GM21390 (cell line): ENCODE measurements around the gene RBM4.

Experiments
- ATAC-seq: cut with Tn5 transposase; IDR thresholded peaks from one replicate; pipeline ENCODE4 v1.9.1; 2021; ENCODE audit not compliant: unreplicated experiment

The RBM4 gene

DNA sequence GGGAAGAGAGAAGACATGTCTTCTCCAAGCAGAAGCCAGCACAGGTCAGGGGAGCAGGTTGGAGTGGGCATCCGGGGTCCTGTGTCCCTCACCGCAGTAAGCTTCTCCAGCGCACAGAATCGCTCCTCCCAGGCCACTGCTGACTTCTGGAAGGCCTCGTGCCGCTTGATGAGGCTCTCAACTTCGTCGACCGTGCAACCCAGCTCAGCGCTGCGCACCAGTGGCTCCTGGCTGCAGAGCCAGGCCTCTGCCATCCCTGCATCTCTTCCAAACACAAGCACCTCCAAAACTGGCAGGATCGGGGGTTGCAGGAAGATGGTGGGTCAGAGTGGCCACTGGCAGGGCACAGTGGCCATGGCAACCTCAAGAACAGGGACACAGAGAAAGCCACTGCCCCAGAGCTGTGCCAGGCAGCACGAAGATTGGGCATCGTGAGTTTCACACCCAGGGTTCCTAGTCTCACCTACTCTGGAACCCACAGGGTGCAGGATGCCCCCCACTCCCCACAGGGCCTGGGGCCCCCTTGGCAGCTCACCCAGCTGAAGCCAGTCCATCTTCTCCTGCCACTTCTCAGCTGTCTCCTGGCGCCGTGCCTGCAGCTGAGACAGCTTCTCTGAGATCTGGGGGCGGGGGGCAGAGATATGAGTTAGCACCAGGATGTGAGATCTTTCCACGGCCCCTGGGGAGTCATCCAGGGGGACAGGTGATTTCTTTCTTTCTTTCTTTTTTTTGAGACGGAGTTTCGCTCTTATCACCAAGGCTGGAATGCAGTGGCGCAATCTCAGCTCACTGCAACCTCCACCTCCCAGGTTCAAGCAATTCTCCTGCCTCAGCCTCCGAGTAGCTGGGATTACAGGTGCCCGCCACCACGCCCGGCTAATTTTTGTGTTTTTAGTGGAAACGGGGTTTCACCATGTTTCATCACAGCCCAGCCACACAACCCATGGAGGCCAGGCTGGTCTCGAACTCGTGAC, 50.3 kb downstream of the RBM4 start:
- ATAC-seq: no peak

DNA sequence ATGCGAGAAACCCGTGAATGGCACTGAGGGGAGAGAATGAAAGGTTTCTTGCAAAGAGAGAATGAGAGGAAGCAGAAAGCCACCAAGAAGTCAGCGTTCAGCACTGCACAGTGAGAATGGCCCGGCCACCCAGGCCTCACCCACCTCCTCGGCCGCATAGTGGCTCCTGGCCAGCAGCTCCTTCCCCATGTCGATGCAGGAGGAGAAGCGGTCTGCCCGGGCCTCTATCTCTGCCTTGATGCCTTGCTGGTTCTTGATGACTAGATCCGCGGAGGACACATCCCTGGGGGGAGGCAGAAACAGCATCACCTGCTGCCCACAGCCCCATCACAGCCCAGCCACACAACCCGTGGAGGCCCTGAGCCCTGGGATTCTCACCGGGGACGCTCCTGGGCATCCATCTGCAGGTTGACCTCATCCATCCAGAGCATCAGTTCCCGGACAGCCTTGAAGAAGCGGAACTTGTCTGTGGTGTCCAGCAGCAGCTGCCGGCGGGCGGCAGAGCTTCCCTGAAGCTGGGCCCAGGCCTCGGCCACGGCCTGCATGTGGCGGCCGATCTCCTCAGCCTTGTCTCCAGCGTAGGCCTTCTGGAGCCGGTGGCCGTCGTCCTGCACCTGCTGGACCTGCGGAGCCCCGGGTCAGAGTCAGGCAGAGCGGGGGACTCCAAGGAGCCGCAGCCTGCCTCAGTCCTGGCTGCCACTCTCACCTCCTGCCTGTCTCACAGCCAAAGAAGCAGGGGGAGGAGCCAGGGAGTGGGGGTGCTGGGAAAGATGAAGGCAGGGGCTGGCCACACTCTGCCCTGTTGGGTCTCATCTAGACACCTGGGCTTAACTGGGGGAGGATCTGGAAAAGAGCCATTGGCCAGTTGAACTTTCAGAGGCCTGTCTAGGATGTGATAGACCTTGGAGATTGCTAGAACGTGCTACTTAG, 51.4 kb downstream of the RBM4 start:
- ATAC-seq: no peak

GRCh38 chr11:66691311-66691980, 52.9 kb downstream of the RBM4 start:
- ATAC-seq: no peak

- ATAC-seq: no peak
Observed at GRCh38 chr11:66692446-66692845, 53.9 kb downstream of the RBM4 start.

DNA sequence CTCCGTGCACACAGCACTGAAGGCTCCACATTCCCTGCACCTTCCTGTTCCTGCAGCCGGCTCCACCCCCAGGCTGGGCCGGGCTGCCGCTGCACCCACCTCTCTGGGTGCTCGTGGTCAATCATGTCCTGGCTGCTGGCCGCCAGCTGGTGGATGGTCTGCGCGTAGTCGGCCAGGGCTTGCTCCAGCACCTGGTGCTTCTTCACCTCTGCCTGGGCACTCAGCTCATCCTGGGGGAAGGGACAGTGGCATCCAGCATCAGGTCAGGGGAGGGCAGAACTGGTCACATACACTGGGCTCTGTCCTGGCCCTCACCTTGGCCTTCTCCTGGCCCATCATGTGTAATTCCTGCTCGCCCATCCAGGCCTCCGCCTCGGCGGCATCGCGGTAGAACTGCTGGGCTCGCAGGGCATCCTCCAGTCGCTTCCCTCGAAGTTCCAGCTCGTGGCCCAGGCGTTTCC, 54.4 kb downstream of the RBM4 start:
- no peak for ATAC-seq

- no peak for ATAC-seq
Observed at GRCh38 chr11:66693356-66694055, 55.0 kb downstream of the RBM4 start.

- ATAC-seq: no peak
Observed at GRCh38 chr11:66694056-66694410, 55.5 kb downstream of the RBM4 start.

DNA sequence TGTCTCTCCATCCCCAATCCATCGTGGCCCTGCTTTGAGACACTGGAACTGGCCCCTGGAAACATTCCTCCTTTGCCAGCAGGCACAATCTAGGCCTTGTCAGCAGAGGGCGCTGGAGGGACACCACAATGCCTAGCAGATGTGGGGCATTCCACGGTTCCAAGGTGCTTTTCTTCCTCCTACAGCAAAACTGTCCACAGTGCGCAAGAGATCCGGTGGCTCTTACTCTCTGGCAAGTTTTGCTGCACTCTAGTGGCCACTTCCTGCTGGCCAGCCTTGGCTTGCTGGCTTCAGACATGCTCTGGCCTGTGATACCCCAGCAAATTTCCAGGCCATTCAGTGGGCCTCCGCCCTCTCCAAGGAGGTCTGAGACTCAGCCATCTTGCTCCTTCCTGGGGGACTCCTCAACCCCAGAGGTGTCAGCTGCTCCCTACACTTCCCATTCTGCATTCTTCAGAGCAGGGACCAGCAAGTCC, 56.3 kb downstream of the RBM4 start:
- no peak for ATAC-seq
